ENCODE data around the gene NUP214. TPM values are rescaled to one million over a fixed set of nuclear protein-coding genes. Genes with fewer than 3 reads are reported as not detected.

Gene NUP214
- total and polyA plus RNA-seq, 2 of the 4 experiments (the other 2 are of a cell fraction): 7.9 to 13.4 TPM

GRCh38 chr9:131121346-131121745 lies 4.0 kb upstream of the NUP214 start:
- no peak overlapping the region for H3K9ac ChIP-seq (ENCODE audit: low read depth, low read length)
- intact Hi-C loops (cut with micrococcal nuclease): no loop called here
- POLR2A ChIA-PET (ENCODE audit: unreplicated experiment): no interaction called here

More at GRCh38 chr9:131121346-131121745, 4.0 kb upstream of the NUP214 start:
- H2BK5ac ChIP-seq (ENCODE audit: low read depth, low read length, poor library complexity, severe bottlenecking): no peak overlapping the region
- peaks cover 0 to 16% of the 10 kb centered on the region in 2 experiments for H3K79me1 ChIP-seq (ENCODE audit: low read depth in 1 of 2, low read length in 2 of 2)
- no peak overlapping the region for H3K4ac ChIP-seq (ENCODE audit: low read depth, low read length)
- ATAC-seq (ENCODE audit: low read depth) (no peak), DNase-seq (no peak)
- no peak overlapping the region for H4K91ac ChIP-seq (ENCODE audit: insufficient read depth, low read depth, low read length)
- H3K27me3 ChIP-seq (ENCODE audit: control insufficient read depth, insufficient read depth, low read length): peaks cover 20% of the 10 kb centered on the region
- no TSS peak for BruUV-seq (replicated peaks)
- H2BK15ac ChIP-seq (ENCODE audit: low read depth, low read length): no peak overlapping the region
- no peak overlapping the region for H3K4me3 ChIP-seq (ENCODE audit: insufficient read depth, low read depth, low read length)
- no peak overlapping the region for H3K14ac ChIP-seq (replicated peaks; ENCODE audit: low read depth, low read length)
- H2AK5ac ChIP-seq (ENCODE audit: low read depth, low read length): no peak overlapping the region
- no peak overlapping the region for H4K8ac ChIP-seq (ENCODE audit: low read depth in 2 of 2, low read length in 2 of 2)
- no peak for TF ChIP-seq CHD1 (IDR thresholded peaks at IDR 0.05; ENCODE audit: low read depth, low read length)
- no peak for TF ChIP-seq MXI1 (IDR thresholded peaks at IDR 0.05; ENCODE audit: borderline replicate concordance, low read depth, low read length)
- TF ChIP-seq MAZ (IDR thresholded peaks at IDR 0.05; ENCODE audit: borderline replicate concordance, low read depth, low read length): no peak
- TF ChIP-seq POLR2A (IDR thresholded peaks at IDR 0.05; ENCODE audit: low read depth, low read length): no peak
- TF ChIP-seq CEBPB (IDR thresholded peaks at IDR 0.05; ENCODE audit: low read depth, low read length): no peak
- TF ChIP-seq RCOR1 (IDR thresholded peaks at IDR 0.05; ENCODE audit: insufficient replicate concordance, low read length): no peak
- no peak for TF ChIP-seq BHLHE40 (IDR thresholded peaks at IDR 0.05; ENCODE audit: low read depth, low read length)
- no peak for TF ChIP-seq SMC3 (IDR thresholded peaks at IDR 0.05; ENCODE audit: low read depth, low read length)
- no peak for TF ChIP-seq ELK1 (IDR thresholded peaks at IDR 0.05; ENCODE audit: borderline replicate concordance, low read depth, low read length)
- TF ChIP-seq USF2 (IDR thresholded peaks at IDR 0.05; ENCODE audit: low read depth, low read length): no peak
- no peak for TF ChIP-seq RFX5 (IDR thresholded peaks at IDR 0.05; ENCODE audit: low read depth, low read length)
- no peak for TF ChIP-seq MAFK (IDR thresholded peaks at IDR 0.05; ENCODE audit: low read depth, low read length)
- TF ChIP-seq FOS (IDR thresholded peaks at IDR 0.05; ENCODE audit: low read depth, low read length): no peak
- TF ChIP-seq, protein P1, sequence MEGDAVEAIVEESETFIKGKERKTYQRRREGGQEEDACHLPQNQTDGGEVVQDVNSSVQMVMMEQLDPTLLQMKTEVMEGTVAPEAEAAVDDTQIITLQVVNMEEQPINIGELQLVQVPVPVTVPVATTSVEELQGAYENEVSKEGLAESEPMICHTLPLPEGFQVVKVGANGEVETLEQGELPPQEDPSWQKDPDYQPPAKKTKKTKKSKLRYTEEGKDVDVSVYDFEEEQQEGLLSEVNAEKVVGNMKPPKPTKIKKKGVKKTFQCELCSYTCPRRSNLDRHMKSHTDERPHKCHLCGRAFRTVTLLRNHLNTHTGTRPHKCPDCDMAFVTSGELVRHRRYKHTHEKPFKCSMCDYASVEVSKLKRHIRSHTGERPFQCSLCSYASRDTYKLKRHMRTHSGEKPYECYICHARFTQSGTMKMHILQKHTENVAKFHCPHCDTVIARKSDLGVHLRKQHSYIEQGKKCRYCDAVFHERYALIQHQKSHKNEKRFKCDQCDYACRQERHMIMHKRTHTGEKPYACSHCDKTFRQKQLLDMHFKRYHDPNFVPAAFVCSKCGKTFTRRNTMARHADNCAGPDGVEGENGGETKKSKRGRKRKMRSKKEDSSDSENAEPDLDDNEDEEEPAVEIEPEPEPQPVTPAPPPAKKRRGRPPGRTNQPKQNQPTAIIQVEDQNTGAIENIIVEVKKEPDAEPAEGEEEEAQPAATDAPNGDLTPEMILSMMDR (conservative IDR thresholded peaks at IDR 0.05; ENCODE audit: low read depth, low read length): no peak
- no peak for TF ChIP-seq NFE2L2 (IDR thresholded peaks at IDR 0.05; ENCODE audit: low read depth, low read length)
- no peak for TF ChIP-seq RAD21 (IDR thresholded peaks at IDR 0.05; ENCODE audit: low read length)
- dilution Hi-C loops (cut with HindIII; ENCODE audit: low sequenced_read_pairs, unreplicated experiment): no loop called here
- H3K23ac ChIP-seq (ENCODE audit: low read depth, low read length): no peak overlapping the region
- WGBS, 2 experiments (ENCODE audit: extremely low coverage in 2 of 2, insufficient read length in 1 of 2): no CpG with 5 or more reads among the region's 2 CpGs
- no peak overlapping the region for H2BK120ac ChIP-seq (ENCODE audit: low read depth, low read length)
- H2AFZ ChIP-seq (replicated peaks; ENCODE audit: low read length, poor library complexity): no peak overlapping the region
- H3K56ac ChIP-seq (ENCODE audit: extremely low read depth, insufficient read depth, low read length): no peak overlapping the region
- H3K9me3 ChIP-seq (ENCODE audit: control insufficient read depth, insufficient read depth, low read length): no peaks in the 10 kb centered on the region
- no peaks in the 10 kb centered on the region for H3K4me1 ChIP-seq (ENCODE audit: control insufficient read depth, insufficient read depth, low read length)
- H2AK9ac ChIP-seq (replicated peaks; ENCODE audit: low read depth, low read length, poor library complexity): no peak overlapping the region
- H4K5ac ChIP-seq (ENCODE audit: low read depth, low read length): no peak overlapping the region
- CTCF ChIA-PET: no interaction called here
- no peak overlapping the region for H2BK20ac ChIP-seq (ENCODE audit: low read depth, low read length)
- in situ Hi-C loops (cut with MboI; ENCODE audit: low sequenced_read_pairs): no loop called here
- no peaks in the 10 kb centered on the region for H4K20me1 ChIP-seq (ENCODE audit: insufficient read depth, low read length)
- no peak overlapping the region for H3K4me2 ChIP-seq (ENCODE audit: low read depth, low read length)
- H3K9me1 ChIP-seq (ENCODE audit: insufficient read depth, low read length): no peaks in the 10 kb centered on the region
- H3K36me3 ChIP-seq (ENCODE audit: control insufficient read depth, insufficient read depth, low read length): no peaks in the 10 kb centered on the region
- H3K18ac ChIP-seq (ENCODE audit: low read depth, low read length): no peak overlapping the region
- H3K27ac ChIP-seq (ENCODE audit: insufficient read depth, low read length): no peak overlapping the region
